GM12864 (cell line): ENCODE measurements around the gene KDELR3.

ENCODE experiments used
- DNase-seq: peaks from one replicate; pipeline ENCODE4 v3.0.0-alpha.2; 2011; ENCODE audit warnings: low read depth
- H3K4me3 ChIP-seq: 2 replicates; pipeline ENCODE4 v1.5.1; 2011; ENCODE audit warnings: mild to moderate bottlenecking, low read depth, low read length, control low read depth
- CTCF ChIP-seq: IDR thresholded peaks from 2 replicates; pipeline ENCODE4 v1.5.1; 2011; ENCODE audit warnings: low read depth, mild to moderate bottlenecking, moderate library complexity, low read length, control low read depth, inconsistent platforms; ENCODE audit errors: missing control alignments

Gene KDELR3

GRCh38 chr22:38490915-38491314, 23.0 kb downstream of the KDELR3 start:
- no peak for DNase-seq
- no peak overlapping the region for H3K4me3 ChIP-seq
- no peak for TF ChIP-seq CTCF

- H3K4me3 ChIP-seq: no peak overlapping the region
- no peak for TF ChIP-seq CTCF
- no peak for DNase-seq
Observed at GRCh38 chr22:38491707-38492348, 23.9 kb downstream of the KDELR3 start.

GRCh38 chr22:38494498-38494897, 26.6 kb downstream of the KDELR3 start:
- no peak for TF ChIP-seq CTCF
- H3K4me3 ChIP-seq: no peak overlapping the region
- no peak for DNase-seq

- H3K4me3 ChIP-seq: no peak overlapping the region
- no peak for TF ChIP-seq CTCF
- no peak for DNase-seq
Observed at GRCh38 chr22:38494939-38495338, 27.0 kb downstream of the KDELR3 start.

- no peak for TF ChIP-seq CTCF
- no peak for DNase-seq
- H3K4me3 ChIP-seq: no peak overlapping the region
Observed at GRCh38 chr22:38497869-38498268, 30.0 kb downstream of the KDELR3 start.

GRCh38 chr22:38501797-38502672, 34.1 kb downstream of the KDELR3 start:
- TF ChIP-seq CTCF: no peak
- H3K4me3 ChIP-seq: no peak overlapping the region
- no peak for DNase-seq
